Esophagus squamous epithelium (tissue), 4 donors: ENCODE data around the gene MOGAT1.

ENCODE experiments used
- CTCF ChIP-seq, 6 experiments: fragments of 450-650 bp in 4 of 6; fragments of 200-600 bp in 2 of 6; sonication (generic) in 2 of 6; IDR thresholded peaks; one replicate each; pipeline ENCODE4 v1.5.1; 2016 to 2019; ENCODE audit warnings: antibody characterized with exemption in 6 of 6, mild to moderate bottlenecking in 4 of 6, moderate library complexity in 4 of 6
- POLR2A ChIP-seq, 4 donors: fragments of 450-650 bp; IDR thresholded peaks; one replicate each; pipeline ENCODE4 v1.6.1; 2017; ENCODE audit warnings: antibody characterized with exemption in 4 of 4, mild to moderate bottlenecking in 4 of 4, moderate library complexity in 3 of 4

DNA sequence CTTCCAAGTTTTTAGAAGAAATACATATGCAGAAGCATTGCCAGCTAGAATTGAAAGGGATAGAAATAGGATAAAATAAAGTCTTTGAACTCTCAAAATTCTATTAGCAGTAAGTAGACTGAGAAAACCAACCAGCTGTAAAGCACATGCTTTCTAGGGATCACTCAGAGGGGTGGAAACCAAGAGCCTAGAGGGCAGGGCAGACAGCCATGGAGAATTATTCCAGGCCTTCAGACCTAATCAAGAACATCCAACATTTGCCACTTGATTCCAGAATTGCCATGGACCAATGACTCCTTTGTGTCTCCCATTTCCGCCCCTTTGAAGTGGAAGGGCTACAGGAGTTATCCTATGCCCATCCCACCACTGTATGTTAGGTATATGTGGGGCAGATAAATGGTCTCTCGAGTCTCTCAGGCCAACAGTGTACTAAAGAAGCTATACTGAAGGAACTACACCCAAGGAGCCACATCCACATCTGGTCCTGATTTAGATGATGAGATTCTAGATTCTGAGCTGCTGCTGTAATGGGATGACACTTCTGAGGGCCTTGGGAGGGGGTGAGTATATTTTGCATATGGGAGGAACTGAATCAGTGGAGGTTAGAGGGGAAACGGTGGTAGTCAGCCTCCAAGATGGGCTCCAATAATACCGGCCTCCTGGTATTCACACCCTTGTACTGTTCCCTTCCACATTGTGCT, 19.6 kb upstream of the MOGAT1 start:
- no peak for TF ChIP-seq CTCF (IDR thresholded peaks at IDR 0.05)
- no peak for TF ChIP-seq POLR2A (IDR thresholded peaks at IDR 0.05)
